GM18517 (cell line): ENCODE data around the gene NRAS.
"Not testable (repeated sequence)": the region's sequence is repeated elsewhere in the genome, so short reads cannot be mapped to it uniquely, and the experiment has no call there.

Experiments
- ATAC-seq: cut with Tn5 transposase; IDR thresholded peaks from one replicate; pipeline ENCODE4 v1.9.1; 2021; ENCODE audit warnings: mild to moderate bottlenecking, moderate library complexity; ENCODE audit not compliant: unreplicated experiment

Gene NRAS

DNA sequence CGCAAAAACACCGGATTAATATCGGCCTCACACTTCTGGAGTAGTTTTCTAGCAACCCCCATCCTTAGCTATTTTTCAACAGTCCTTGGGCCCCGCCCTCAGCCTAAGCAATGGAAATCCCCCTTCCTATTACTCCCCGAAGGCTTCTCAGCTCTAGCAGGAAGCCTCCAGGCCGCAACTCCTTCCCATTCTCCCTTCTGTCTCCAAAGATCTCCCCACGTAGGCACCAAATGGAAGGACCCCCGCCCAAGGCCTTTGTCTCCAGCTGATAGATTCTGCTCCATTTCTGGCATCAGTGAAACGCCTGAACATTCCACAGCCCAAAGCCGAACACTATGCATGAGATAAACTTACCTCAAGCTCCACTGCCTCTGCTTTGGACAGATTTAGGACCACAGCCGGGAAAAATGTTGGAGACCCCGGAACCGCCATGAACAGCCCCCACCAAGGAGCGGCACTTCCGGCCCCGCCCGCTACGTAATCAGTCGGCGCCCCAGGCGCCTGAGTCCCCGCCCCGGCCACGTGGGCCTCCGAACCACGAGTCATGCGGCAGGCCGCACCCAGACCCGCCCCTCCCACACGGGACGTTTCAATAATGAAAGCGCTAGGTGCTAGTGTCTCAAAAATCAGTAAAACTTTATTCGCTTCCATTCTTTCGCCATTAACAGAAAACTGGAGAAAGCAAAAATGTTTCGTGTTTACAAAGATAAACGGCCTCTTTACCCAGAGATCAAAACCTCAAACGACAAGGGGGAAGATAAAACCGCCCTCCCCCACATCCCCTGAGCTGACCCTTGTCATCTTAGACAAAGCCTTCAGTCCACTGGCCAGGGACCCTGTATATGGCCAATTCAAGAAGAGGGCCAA, at the start of gene NRAS:
NRAS (minus strand) TSS at position 468 of the 867 bp plus-strand sequence. CDS start 611 bp downstream, outside the sequence.
- peak; percentile 78 for ATAC-seq

DNA sequence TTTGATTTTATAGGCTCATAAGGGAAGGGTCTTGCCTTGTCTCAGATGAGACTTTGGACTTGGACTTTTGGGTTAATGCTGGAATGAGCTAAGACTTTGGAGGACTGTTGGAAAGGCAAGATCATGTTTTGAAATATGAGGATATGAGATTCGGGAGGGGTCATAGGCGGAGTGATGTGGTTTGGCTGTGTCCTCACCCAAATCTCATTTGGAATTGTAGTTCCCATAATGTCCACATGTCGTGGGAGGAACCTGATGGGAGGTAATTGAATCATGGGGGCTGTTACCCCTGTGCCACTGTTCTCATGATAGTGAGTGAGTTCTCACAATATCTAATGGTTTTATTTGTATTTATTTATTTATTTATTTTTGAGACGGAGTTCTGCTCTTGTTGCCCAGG, 48.1 kb upstream of the NRAS start:
- ATAC-seq: no peak

DNA sequence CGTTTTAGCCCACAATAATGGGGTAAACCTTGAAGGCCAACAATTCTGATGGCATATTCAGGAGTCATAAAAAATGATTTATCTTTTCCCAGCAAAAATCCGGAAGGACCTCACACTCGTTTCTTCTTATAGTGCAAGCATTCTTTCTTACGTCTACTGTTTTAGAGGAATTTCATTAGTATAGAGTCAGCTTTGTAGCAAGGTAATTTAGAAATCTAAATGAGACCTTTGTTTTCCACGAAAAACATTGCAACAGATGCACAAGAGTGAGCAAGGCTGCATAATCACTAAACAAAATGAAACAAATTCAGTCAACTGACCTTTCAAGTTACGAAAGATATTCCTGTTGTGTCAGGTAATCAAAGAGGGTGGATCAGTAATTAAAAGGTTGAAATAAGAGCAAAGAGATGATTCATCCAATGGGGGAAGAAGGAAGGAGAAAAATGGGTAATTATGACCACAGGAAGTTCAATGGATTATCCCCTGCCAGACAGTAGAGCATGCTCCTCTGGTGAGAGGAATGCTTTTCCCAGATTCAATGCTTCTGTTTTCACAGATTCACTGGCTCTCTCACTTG, 41.8 kb upstream of the NRAS start:
- ATAC-seq: no peak

DNA sequence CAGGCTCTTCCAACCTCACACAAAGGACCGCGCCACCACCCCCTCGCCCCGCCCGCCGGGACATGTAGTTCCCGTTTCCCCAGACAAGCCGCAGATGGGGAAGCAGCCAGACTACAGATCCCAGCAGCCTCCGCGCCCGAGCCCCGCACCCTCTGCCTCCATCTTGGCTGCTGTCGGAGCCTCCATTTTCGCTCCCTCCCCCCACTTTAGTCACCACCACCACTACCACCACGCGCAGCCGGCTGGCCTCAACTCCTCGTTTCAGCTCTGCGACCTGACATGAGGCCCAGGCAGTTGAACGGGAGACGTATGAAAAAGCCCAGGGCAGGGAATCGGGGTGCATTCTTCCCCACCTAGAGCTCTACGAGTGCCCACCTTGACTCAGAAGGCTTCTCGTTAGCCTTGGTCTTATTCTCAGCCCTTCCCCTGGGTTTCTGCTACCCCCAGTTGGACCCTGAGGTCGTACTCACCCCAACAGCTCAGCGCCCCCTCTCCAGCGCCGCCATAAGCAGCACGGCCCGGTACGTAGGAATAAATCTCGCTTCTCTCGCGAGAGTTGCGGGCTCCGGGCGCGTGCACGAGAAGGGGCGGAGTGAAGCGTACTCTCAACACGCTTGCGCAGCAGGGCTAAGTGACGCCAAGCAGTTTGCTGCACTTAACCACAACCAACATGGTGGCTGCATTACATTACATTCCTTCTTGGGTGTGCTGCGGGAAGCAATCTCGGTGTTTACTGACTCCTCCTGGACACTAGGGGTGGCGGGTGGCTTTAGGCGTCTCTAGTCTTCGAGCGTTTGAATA, 41.1 kb upstream of the NRAS start, which contains the start of gene CSDE1:
CSDE1 (minus strand) TSS at position 530 of the 801 bp plus-strand sequence. CDS start 18,094 bp downstream, outside the sequence.
- ATAC-seq: peak; percentile 65

DNA sequence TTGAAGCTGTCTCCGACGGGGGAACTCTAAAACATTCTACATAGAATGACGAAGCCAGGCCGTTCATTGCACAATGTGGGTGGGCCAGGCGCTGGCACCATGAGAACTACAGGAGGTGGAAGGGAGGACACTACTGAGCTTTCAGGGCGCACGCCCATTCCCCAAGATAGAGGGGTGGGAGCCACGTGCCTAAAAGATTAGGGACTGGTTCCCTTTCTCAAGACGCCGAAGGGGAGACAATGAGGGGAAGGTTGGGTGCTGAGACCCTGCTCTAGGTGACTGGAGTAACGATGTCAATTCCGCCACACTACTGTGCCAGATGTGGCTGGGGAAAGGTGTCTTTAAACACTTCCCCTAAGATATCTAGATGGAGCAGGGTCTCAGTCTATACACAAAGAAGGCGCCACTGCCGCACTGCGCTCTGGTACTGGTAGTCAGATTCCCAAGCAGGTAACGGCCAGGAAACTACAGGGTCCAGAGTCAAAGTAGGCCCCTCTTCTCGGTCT, 40.4 kb upstream of the NRAS start:
- ATAC-seq: peak; percentile 8

DNA sequence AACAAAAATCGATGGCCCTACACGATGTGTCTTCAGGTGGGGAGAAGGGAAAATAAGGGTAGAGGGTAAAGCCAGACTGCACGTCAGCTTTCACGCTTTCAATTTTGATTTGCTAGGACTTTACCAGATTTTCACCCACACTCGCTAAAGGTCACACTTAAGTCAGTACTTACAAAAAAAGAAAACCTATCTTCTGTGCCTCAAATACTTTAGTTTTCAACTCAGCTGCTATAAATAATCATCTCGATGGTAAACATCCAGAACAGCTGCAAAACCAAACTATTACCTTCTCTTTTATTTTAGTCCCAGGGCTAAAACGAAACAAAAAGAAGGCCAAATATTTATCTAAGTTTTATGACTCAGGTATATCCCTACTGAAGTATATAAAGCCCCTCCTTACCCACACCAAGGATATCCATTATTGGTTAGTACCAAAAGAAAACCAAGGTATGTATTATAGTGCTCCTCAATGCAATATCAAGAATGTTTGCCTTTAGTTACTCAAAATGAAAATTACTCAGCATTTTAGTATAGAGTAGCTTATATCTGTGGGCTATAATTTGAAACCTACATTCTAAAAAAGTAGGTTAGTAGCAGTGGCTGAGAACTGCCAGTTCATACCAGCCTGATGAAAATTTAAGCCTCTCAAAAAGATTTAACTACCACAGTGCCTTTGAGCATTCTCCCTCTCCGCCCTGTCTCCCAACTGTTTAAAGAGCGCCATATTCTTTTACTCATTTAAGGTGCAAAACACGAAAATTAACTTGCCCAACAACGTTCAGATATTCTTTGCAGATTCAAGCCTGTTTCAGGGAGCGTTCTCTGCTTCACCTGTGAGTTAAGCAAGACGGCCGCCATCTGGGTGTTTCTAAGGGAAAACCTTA, 39.7 kb upstream of the NRAS start:
- ATAC-seq: peak; percentile 69

DNA sequence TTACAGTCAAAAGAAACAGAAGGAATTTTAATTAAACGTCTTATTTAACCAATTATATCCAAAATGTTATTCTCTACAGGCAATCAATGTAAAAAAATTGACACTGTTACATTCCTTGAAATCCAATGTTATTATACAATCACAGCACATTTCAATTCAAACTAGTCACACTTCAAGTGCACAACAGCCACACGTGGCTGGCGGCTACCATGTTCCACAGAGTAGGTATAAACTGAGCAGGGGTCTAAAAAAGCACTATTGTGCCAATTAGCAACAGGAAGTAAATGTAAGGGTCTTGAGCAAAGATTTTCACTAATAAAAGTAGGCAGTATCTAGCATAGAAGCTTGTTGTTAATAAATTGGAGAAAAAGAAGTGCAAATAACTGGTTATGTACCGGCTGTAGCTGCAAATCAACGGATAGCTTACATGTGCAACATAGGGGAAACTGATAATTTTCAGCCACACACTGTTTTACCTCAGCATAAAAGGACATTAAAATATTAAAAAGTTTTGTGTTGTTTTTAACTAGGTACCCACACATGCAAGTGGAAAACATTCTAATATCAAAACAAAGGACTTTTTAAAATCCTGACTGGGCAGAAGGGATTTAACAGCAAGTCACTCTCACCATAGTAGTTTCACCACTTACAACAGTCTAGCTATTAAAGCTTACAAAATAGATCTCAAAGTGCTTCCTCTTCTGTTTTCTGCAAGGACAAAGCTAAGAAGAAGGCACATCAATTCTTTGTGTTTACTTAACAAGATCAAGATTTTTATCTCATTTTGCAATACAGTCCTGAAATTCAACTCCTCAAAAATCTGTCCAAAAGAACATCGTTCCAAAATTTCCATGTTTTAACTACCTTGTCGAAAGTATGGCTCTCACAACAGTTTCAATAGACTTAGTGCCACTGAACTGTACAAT, 38.7 kb upstream of the NRAS start:
- no peak for ATAC-seq

DNA sequence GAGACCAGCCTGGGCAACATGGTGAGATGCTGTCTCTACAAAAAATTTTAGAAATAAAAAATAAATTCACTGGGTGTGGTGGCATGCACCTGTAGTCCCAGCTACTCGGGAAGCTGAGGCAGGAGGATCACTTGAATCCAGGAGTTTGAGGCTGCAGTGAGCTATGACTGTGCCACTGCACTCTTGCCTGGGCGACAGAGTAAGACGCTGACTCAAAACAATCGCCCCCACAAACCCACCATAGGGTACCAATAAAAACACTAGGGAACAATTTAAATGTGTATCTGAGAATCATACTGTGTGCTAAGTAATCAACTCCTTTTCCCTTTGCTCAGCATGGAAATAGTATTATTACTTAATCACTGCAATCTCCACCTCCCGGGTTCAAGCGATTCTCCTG, 37.1 kb upstream of the NRAS start:
- not testable (repeated sequence) for ATAC-seq

DNA sequence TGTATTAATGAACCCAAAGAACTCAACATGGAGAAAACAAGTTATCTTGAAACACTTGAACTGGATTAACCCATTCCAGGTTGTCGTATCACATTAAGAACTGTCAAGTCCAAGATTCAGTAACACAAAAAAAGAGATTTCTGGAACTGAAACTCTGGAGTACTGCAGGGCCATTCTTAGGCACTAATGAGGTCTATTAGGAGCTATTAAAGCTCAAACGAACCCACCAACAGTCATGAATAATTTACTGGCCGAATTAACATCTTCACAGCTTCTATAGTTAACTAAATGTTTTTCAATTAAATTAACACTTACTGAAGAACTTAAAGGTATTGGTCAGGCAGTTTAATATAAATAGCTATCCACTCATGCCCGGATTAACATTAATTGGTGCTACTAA, 36.6 kb upstream of the NRAS start:
- no peak for ATAC-seq

DNA sequence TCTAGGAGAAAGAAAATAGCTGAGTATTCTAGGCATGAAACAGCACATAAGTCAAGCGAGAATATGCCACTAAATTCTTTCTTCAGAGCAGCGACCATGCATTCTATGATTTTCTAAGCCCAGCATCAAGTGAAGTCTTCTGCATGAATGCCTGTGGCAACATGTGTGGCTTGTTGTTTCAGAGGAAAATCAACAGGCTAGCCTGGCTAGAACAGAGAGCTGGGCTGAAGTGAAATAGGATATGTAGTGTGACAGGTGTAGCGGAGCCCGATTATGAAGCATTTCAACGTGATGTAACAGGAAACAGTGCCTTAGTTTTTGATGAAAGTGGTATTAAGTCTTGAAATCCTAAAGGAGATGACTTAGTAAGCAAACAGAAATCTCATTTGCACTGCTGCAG, 34.2 kb upstream of the NRAS start:
- ATAC-seq: no peak

DNA sequence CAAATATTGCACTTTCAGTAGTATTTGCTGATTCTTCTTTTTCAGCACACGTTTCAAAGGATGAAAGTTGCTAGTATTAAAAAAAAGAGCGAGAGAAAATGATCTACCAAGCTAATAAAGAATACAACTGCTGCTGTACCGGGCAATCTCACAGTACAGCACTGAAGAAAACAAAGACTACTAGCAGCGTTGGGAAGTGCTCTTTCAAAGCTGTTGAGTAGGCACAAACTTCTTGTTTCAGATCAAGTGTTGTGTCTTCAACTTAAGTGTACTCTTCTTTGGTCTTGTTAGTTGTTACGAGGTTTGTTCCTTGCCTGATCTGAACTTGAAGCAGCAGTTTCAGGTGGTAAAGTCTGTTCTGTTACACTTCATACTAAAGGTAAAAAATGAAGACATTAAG, 33.3 kb upstream of the NRAS start:
- no peak for ATAC-seq

DNA sequence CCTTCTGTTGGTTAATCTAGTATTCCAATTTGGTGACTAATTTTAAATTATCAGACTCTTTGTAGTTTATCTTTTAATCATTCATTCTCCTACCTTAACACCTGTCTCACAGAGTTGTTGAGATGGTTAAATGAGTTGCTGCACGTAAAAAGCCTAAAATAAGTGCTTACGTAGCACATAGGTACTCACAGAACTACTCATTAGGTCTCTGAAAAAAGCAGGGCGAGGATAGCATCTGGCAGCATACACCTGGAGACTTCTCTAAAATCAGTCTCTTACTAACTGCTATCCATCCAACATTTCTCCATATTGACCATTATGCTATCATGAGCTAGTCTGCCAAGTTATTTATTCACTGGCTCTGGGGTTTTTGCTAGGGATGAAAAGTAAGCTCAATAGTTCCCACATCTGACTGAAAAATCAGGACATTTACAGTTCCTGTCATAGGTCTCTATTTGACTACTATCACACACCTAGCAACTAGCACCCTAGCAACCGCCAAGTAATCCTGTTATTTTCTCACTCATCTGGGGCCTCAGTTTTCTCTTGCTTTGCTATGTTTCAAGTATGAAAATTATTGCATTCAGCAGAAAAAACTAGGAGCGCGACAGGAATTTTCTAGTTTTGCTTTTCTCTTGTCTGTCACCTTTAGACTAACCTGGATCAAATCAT, 30.0 kb upstream of the NRAS start:
- no peak for ATAC-seq

DNA sequence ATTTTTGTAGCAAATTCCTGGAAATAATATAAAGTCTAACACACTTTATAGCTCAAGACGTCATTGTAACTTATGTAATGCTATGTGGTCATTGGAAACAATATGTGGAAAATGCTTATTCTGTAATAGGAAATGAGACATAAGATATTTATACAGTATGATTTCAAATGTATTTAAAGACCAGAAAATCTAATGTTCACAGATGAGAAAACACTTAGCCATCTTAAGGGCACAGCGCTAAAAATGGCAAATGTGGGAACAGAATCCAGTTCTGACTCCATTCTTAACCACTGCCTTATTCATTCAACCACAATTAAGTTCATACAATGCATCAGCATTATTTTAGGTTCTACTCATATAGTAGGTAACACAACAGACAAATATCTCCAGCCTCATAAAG, 28.7 kb upstream of the NRAS start:
- ATAC-seq: no peak

DNA sequence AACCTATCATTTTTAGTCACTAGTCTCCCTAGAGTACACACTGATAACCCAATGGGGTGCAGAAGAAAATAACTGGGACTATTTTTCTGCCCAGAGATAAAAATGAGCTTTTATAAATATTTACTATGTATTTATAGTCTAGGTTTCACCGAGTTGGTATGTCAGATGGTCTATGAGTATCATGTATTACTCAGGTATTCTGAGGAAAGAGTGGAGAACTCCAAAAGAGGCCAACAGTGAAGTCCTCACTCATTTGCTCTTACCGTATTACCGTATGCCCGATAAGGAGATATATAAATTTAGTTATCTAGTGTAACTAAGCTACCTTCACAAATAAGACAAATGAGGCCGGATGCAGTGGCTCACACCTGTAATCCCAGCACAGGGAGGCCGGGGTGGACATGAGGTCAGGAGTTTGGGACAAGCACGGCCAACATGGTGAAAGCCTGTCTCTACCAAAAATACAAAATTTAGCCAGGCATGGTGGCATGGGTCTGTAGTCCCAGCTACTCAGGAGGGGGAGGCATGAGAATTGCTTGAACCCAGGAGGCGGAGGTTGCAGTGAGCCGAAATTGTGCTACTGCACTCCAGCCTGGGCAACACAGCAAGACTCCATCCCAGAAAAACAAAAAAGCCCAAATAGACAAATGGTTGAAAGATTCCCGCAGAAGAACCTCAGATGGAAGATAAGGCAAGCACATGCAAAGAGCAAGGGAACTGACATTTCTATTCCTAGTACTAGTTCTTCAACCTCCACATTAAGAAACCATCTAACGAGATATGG, 25.6 kb upstream of the NRAS start:
- no peak for ATAC-seq

DNA sequence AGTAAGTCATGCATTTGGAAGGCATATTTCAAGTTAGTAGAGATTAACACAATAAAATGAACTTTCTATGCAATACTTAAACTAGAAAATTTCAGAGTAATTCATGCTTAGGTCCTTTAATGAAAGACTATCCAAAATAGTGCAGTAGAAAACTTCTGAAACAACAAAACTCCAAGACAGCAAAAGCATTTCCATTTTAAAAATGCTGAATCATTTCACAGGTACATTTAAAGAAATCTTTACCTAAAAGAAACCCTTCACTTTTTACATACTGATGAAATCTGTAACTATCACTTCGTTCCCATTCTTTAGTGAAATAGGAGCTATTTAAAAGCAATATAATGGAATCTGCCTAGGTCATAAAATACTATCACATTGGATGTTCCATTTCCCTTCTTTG, 23.8 kb upstream of the NRAS start:
- ATAC-seq: no peak

DNA sequence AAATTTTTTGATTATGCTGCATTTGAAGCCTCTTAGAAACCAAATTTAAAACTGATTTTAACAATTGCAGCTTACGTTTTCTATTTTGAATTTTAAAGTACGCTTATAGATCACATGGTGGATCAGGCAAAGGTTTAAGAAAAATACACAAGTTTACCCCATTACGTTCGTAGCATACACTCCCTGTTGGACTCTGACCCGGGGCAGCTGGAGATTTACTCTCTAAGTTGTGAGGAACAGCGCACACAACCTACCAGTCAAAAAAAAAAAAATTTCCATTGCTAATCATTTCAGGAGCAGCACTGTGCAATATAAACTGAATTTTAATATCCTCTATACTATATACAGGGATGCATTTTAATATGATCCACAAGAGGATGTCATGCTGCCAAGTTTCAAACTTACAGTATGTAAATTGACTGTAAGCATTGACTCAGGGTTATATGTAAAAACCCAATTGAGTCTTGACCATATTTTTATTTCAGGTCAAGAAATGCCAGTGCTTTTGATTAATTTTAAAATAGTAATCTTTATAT, 20.8 kb upstream of the NRAS start:
- no peak for ATAC-seq

DNA sequence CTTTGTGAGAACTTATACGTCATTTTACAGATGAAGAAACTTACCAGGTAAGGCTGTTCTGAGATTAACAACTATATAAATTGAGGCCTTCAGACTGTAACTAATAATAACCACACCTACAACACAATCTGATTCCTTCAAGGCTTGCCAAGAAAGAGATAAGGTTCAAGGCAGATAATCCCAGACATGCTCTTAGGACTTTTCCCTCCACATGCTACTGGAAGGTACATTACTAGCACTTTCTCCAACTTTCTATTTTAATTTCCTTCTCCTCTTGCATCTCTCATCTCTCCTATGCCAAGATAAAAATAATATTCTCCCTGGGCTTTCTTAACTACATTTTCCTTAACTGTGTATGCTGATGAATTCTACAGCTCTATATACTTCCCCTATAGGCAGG, 18.9 kb upstream of the NRAS start:
- no peak for ATAC-seq

DNA sequence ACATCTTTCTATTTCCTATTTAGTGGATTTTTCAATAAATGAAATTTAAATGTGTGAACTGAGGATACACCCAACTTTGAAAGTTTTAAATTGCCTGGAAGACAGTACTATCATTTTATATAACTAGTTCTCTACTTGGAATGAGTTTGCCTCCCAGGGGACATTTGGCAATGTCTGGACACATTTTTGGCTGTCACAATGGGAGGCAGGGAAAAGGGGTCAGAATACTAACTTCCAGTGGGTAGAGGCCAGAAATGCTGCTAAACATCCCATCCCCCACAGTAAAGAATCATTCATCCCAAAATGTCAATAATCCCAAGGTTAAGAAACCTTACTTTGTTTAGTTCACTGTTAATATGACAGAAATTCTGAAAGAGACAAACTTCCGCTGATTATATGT, 13.2 kb upstream of the NRAS start:
- no peak for ATAC-seq
